Activated CD8-positive, alpha-beta memory T cell treated with anti-CD3 and anti-CD28 coated beads for 36 hours (primary cell): ENCODE measurements around the gene UBE2I. TPM values are rescaled to one million over a fixed set of nuclear protein-coding genes. Genes with fewer than 3 reads are reported as not detected.
"Not testable (repeated sequence)": the region's sequence is repeated elsewhere in the genome, so short reads cannot be mapped to it uniquely, and the experiment has no call there.

Experiments
- CTCF ChIA-PET: fragments of 350-600 bp; sonication (Branson Sonifier 250); formaldehyde crosslinking; loops from one replicate; lab custom pipeline; 2021; ENCODE audit warnings: antibody characterized with exemption; lab: Charles Lee
- POLR2A ChIA-PET: fragments of 350-600 bp; sonication (Branson Sonifier 250); formaldehyde crosslinking; loops from one replicate; lab custom pipeline; 2021; ENCODE audit warnings: antibody characterized with exemption; lab: Charles Lee
- total RNA-seq, 2 experiments: library from RNA; stranded (reverse); gene quantifications; one replicate each; pipeline ENCODE4 v1.2.3, GENCODE V29; 2021

UBE2I gene
- total RNA-seq, 2 experiments from 2014 or later, result 241 to 249 TPM

GRCh38 chr16:1320658-1321240 lies 11.3 kb downstream of the UBE2I start:
- ChIA-PET CTCF (interaction anchor here (0.6 kb wide), 1 partner anchor 320 kb away, joined by 3 read pairs; no protein-coding TSS in a partner anchor), POLR2A (no interaction called here)

GRCh38 chr16:1322407-1322806 lies 13.0 kb downstream of the UBE2I start:
- CTCF ChIA-PET, result no interaction called here
- POLR2A ChIA-PET, result no interaction called here

GRCh38 chr16:1323296-1324239 lies 14.1 kb downstream of the UBE2I start:
- POLR2A ChIA-PET, result interaction anchor here (0.9 kb wide), 1 partner anchor 8 kb away, joined by 4 read pairs; no protein-coding TSS in a partner anchor
- CTCF ChIA-PET, result no interaction called here

- ChIA-PET CTCF (no interaction called here), POLR2A (interaction anchor here (0.9 kb wide), 1 partner anchor 9 kb away, joined by 4 read pairs; no protein-coding TSS in a partner anchor)
Measured at GRCh38 chr16:1324286-1324826, 14.9 kb downstream of the UBE2I start.

- POLR2A ChIA-PET, result no interaction called here
Measured at GRCh38 chr16:1325261-1325660, 15.8 kb downstream of the UBE2I start.

GRCh38 chr16:1325673-1326371 lies 16.4 kb downstream of the UBE2I start:
- ChIA-PET POLR2A (no interaction called here), CTCF (interaction anchor here (0.6 kb wide), 1 partner anchor 464 kb away, joined by 3 read pairs; no protein-coding TSS in a partner anchor)

More at GRCh38 chr16:1325261-1325660, 15.8 kb downstream of the UBE2I start:
- CTCF ChIA-PET, result no interaction called here

GRCh38 chr16:1326391-1326790 lies 17.0 kb downstream of the UBE2I start:
- CTCF ChIA-PET, result interaction anchor here (0.6 to 1.2 kb wide), 2 partner anchors 11 to 464 kb away, joined by 3 read pairs; no protein-coding TSS in a partner anchor
- POLR2A ChIA-PET, result no interaction called here

- CTCF ChIA-PET, result interaction anchor here (0.6 to 1.2 kb wide), 2 partner anchors 11 to 90 kb away, joined by 3 to 4 read pairs; no protein-coding TSS in a partner anchor
- POLR2A ChIA-PET, result no interaction called here
Measured at GRCh38 chr16:1326946-1327618, 17.6 kb downstream of the UBE2I start.

- POLR2A ChIA-PET, result no interaction called here
- CTCF ChIA-PET, result interaction anchor here (0.6 to 1.2 kb wide), 2 partner anchors 10 to 89 kb away, joined by 3 to 4 read pairs; no protein-coding TSS in a partner anchor
Measured at GRCh38 chr16:1327619-1327947, 18.1 kb downstream of the UBE2I start.

GRCh38 chr16:1328136-1328535 lies 18.7 kb downstream of the UBE2I start:
- CTCF ChIA-PET, POLR2A ChIA-PET: not testable (repeated sequence)

GRCh38 chr16:1328961-1329360 lies 19.5 kb downstream of the UBE2I start:
- CTCF ChIA-PET, result interaction anchor here (1.4 kb wide), 1 partner anchor 35 kb away, joined by 5 read pairs; no protein-coding TSS in a partner anchor
- POLR2A ChIA-PET, result not testable (repeated sequence)

GRCh38 chr16:1330260-1330914 lies 21.0 kb downstream of the UBE2I start:
- CTCF ChIA-PET, result interaction anchor here (0.9 to 1.4 kb wide), 5 partner anchors 12 to 366 kb away, joined by 3 to 6 read pairs (median 5); no protein-coding TSS in a partner anchor
- POLR2A ChIA-PET, result no interaction called here

- POLR2A ChIA-PET, result no interaction called here
Measured at GRCh38 chr16:1330931-1331711, 21.7 kb downstream of the UBE2I start.

GRCh38 chr16:1331712-1332617 lies 22.5 kb downstream of the UBE2I start:
- ChIA-PET CTCF (interaction anchor here (0.9 to 1.6 kb wide), 4 partner anchors 10 to 229 kb away, joined by 3 to 4 read pairs (median 3); no protein-coding TSS in a partner anchor), POLR2A (interaction anchor here (0.8 kb wide), 1 partner anchor 11 kb away, joined by 3 read pairs; no protein-coding TSS in a partner anchor)

More at GRCh38 chr16:1330931-1331711, 21.7 kb downstream of the UBE2I start:
- CTCF ChIA-PET, result interaction anchor here (1.0 to 1.3 kb wide), 2 partner anchors 15 to 366 kb away, joined by 3 to 5 read pairs; no protein-coding TSS in a partner anchor

- ChIA-PET POLR2A (interaction anchor here (0.8 kb wide), 1 partner anchor 10 kb away, joined by 3 read pairs; no protein-coding TSS in a partner anchor), CTCF (interaction anchor here (0.9 to 1.6 kb wide), 4 partner anchors 9 to 229 kb away, joined by 3 to 4 read pairs (median 3); no protein-coding TSS in a partner anchor)
Measured at GRCh38 chr16:1332618-1333148, 23.2 kb downstream of the UBE2I start.
